K562 (cell line): ENCODE data around the gene FGFBP2. TPM values are rescaled to one million over a fixed set of nuclear protein-coding genes. Genes with fewer than 3 reads are reported as not detected.

Experiments
- ATAC-seq: fragments of 200-7000 bp; cut with Tn5 transposase; 3 replicates; pipeline ENCODE4 v1.9.1; 2020; ENCODE audit warnings: moderate library complexity
- BruUV-seq: library from RNA; stranded (reverse); fragments of 400-500 nt; replicated peaks from 2 replicates; lab custom pipeline; 2021; lab: Mats Ljungman, UMichigan
- CTCF ChIA-PET: fragments of 300-600 bp; formaldehyde crosslinking; extraction: SDS; loops from one replicate; lab custom pipeline; 2021; ENCODE audit warnings: low intra/inter-chr PET ratio; lab: Yijun Ruan, JAX
- POLR2A ChIA-PET: fragments of 300-600, 350-650 bp; sonication (Branson Sonifier 250); formaldehyde crosslinking; extraction: SDS; loops from one replicate; lab custom pipeline; 2021; ENCODE audit warnings: antibody characterized with exemption, inconsistent platforms; lab: Yijun Ruan, JAX
- DNase-seq, 4 experiments: peaks; one replicate each; pipeline versions ENCODE4 v3.0.0 to v3.0.0-alpha.2; 2011 to 2018; ENCODE audit warnings: low spot score in 3 of 4, mixed read lengths in 3 of 4; ENCODE audit errors: extremely low read depth in 1 of 4
- FAIRE-seq: peaks from 2 replicates; lab custom pipeline; 2011; peaks lifted over from hg19 to GRCh38; lab: Jason Lieb, UNC
- H2AFZ ChIP-seq: 2 replicates; pipeline ENCODE4 v1.6.0; 2011; ENCODE audit warnings: low read depth, low read length, control low read depth, inconsistent platforms
- H3K27ac ChIP-seq: fragments of 200-600 bp; 3 replicates; pipeline ENCODE4 v1.8.0; 2011; ENCODE audit warnings: low read depth, mild to moderate bottlenecking, control low read depth, inconsistent platforms, low read length, moderate library complexity, mixed read lengths; ENCODE audit errors: extremely low read depth
- H3K27me3 ChIP-seq, 2 experiments: fragments of 300-600 bp in 1 of 2; 2 replicates in 1 of 2; 3 replicates in 1 of 2; pipeline versions ENCODE4 v1.6.0 to v1.8.0; 2011; ENCODE audit warnings: inconsistent platforms in 2 of 2, low read length in 2 of 2, mild to moderate bottlenecking in 1 of 2, mixed read lengths in 1 of 2, moderate library complexity in 1 of 2; ENCODE audit not compliant: control insufficient read depth in 2 of 2, insufficient read depth in 2 of 2
- H3K36me3 ChIP-seq: fragments of 300-600 bp; 3 replicates; pipeline ENCODE4 v1.8.0; 2011; ENCODE audit warnings: mild to moderate bottlenecking, low read length, inconsistent platforms; ENCODE audit not compliant: control insufficient read depth, insufficient read depth
- H3K4me1 ChIP-seq, 2 experiments: fragments of 200-600 bp in 1 of 2; replicated peaks in 1 of 2; 2 replicates in 1 of 2; 3 replicates in 1 of 2; pipeline versions ENCODE4 v1.5.1 to v1.8.0; 2011; ENCODE audit warnings: inconsistent platforms in 2 of 2, low read length in 2 of 2, mild to moderate bottlenecking in 1 of 2, mixed read lengths in 1 of 2, moderate library complexity in 1 of 2; ENCODE audit not compliant: control insufficient read depth in 2 of 2, insufficient read depth in 2 of 2
- H3K4me2 ChIP-seq: 2 replicates; pipeline ENCODE4 v1.6.1; 2011; ENCODE audit warnings: low read length, control low read depth, inconsistent platforms, mixed read lengths; ENCODE audit not compliant: insufficient read depth
- H3K4me3 ChIP-seq: fragments of 200-600 bp; sonication (generic), shearing (Covaris generic); 2 replicates; pipeline ENCODE4 v1.5.1; 2016; ENCODE audit warnings: control low read depth, inconsistent platforms
- H3K79me2 ChIP-seq: fragments of 200-600 bp; 3 replicates; pipeline ENCODE4 v1.8.0; 2011; ENCODE audit warnings: low read length, inconsistent platforms; ENCODE audit not compliant: control insufficient read depth, insufficient read depth
- H3K9ac ChIP-seq, 2 experiments: 2 replicates each; pipeline versions ENCODE4 v1.6.0 to v1.6.1; 2011; ENCODE audit warnings: low read depth in 2 of 2, low read length in 2 of 2, control low read depth in 1 of 2, inconsistent platforms in 1 of 2, mild to moderate bottlenecking in 1 of 2, mixed read lengths in 1 of 2; ENCODE audit not compliant: insufficient read depth in 1 of 2
- H3K9me1 ChIP-seq: one replicate; pipeline ENCODE4 v1.6.0; 2011; ENCODE audit warnings: inconsistent platforms, mild to moderate bottlenecking, low read length, moderate library complexity; ENCODE audit not compliant: control insufficient read depth, insufficient read depth
- H3K9me3 ChIP-seq: replicated peaks from 2 replicates; pipeline ENCODE4 v1.5.1; 2011; ENCODE audit warnings: low read depth, low read length, inconsistent platforms; ENCODE audit not compliant: control insufficient read depth, insufficient read depth
- H4K20me1 ChIP-seq: replicated peaks from 2 replicates; pipeline ENCODE4 v1.6.1; 2011; ENCODE audit warnings: low read length, inconsistent platforms, mixed read lengths; ENCODE audit not compliant: control insufficient read depth, insufficient read depth
- CTCFL ChIP-seq: IDR thresholded peaks from 2 replicates; pipeline ENCODE4 v1.6.1; 2011; ENCODE audit warnings: borderline replicate concordance, low read depth, mild to moderate bottlenecking, moderate library complexity, low read length; ENCODE audit not compliant: insufficient read depth, poor library complexity, severe bottlenecking
- EZH2 ChIP-seq: IDR thresholded peaks from 2 replicates; pipeline ENCODE4 v1.6.1; 2012; ENCODE audit warnings: low read depth, mild to moderate bottlenecking, inconsistent platforms, low read length, borderline replicate concordance
- HMG20B ChIP-seq: fragments of 250-450 bp; sonication (Bioruptor Pico); IDR thresholded peaks from 2 replicates; pipeline ENCODE4 v1.5.0; 2021; ENCODE audit warnings: mild to moderate bottlenecking
- HMGN3 ChIP-seq: IDR thresholded peaks from 2 replicates; pipeline ENCODE4 v1.6.1; 2011; ENCODE audit warnings: borderline replicate concordance, low read depth, mild to moderate bottlenecking, mixed read lengths, low read length; ENCODE audit not compliant: insufficient read length; ENCODE audit errors: extremely low read depth
- LARP7 ChIP-seq: fragments of 450-650 bp; IDR thresholded peaks from 2 replicates; pipeline ENCODE4 v1.6.1; 2016
- NBN ChIP-seq: fragments of 450-650 bp; IDR thresholded peaks from 2 replicates; pipeline ENCODE4 v1.6.1; 2016; ENCODE audit warnings: low read depth, mild to moderate bottlenecking
- RBBP5 ChIP-seq: fragments of 200-600 bp; sonication (generic); IDR thresholded peaks from 2 replicates; pipeline ENCODE4 v1.6.1; 2012; ENCODE audit warnings: borderline replicate concordance, mild to moderate bottlenecking, low read length, control low read depth, inconsistent platforms; ENCODE audit not compliant: insufficient read depth, poor library complexity, severe bottlenecking
- USF2 ChIP-seq: sonication (generic); formaldehyde crosslinking; IDR thresholded peaks from 2 replicates; pipeline ENCODE4 v1.5.0; 2020; ENCODE audit warnings: missing genetic modification reagents
- WGBS: fragments of 100-300 bp; shearing (Covaris generic); methylation state at CpG from one replicate; pipeline ENCODE4 v1.1.6; 2016; ENCODE audit warnings: low coverage, mixed read lengths; ENCODE audit not compliant: insufficient coverage; ENCODE audit errors: missing lambda C conversion rate; 5-methylcytosine and 5-hydroxymethylcytosine counted together
- in situ Hi-C: fragments of 300-500 bp; cut with MboI; formaldehyde crosslinking; loops from 4 replicates; pipeline ENCODE4 v1.15.0; 2018; ENCODE audit warnings: inconsistent platforms, mixed read lengths
- intact Hi-C: fragments of 100-400 bp; cut with micrococcal nuclease; formaldehyde crosslinking; loops from 2 replicates; pipeline ENCODE4 v1.14.2; 2022
- polyA plus RNA-seq, 8 experiments: library from polyadenylated mRNA; depleted of rRNA in 4 of 8; stranded (reverse) in 5 of 8; unstranded in 3 of 8; fragments of >200 nt; fragmentation: Nextera tagmentation in 2 of 8; fragmentation: Illumina TruSeq in 1 of 8; extraction: Ambion mirVana in 2 of 8; extraction: Trizol in 1 of 8; gene quantifications; 2 replicates each; pipeline versions ENCODE4 v1.2.1 to v1.2.3, GENCODE V29; 2011 to 2014; ENCODE audit warnings: inconsistent platforms in 1 of 8, missing spikeins in 1 of 8
- total RNA-seq, 7 experiments: library from RNA; depleted of rRNA in 6 of 7; stranded (reverse); fragments of >200 nt in 6 of 7; fragmentation: Illumina TruSeq in 2 of 7; extraction: Trizol in 2 of 7; gene quantifications; 2 replicates each; pipeline versions ENCODE4 v1.2.1 to v1.2.3, GENCODE V29; 2011 to 2021; ENCODE audit warnings: low replicate concordance in 1 of 7
- TF ChIP-seq, protein P1 (sequence below): sonication (generic); formaldehyde crosslinking; IDR thresholded peaks from 2 replicates; pipeline ENCODE4 v1.8.0; 2022; ENCODE audit warnings: missing genetic modification reagents, mild to moderate bottlenecking, moderate library complexity, borderline replicate concordance

Gene FGFBP2
- total and polyA plus RNA-seq, 9 of the 15 experiments (the other 6 are each of a cell fraction or from before 2014, with no cell fraction given) = not detected

- no peak for TF ChIP-seq HMG20B (CRISPR knock-in tag)
- TF ChIP-seq, protein P1, sequence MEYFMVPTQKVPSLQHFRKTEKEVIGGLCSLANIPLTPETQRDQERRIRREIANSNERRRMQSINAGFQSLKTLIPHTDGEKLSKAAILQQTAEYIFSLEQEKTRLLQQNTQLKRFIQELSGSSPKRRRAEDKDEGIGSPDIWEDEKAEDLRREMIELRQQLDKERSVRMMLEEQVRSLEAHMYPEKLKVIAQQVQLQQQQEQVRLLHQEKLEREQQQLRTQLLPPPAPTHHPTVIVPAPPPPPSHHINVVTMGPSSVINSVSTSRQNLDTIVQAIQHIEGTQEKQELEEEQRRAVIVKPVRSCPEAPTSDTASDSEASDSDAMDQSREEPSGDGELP (CRISPR knock-in tag) = no peak
- TF ChIP-seq LARP7 = no peak
- TF ChIP-seq CTCFL = no peak
- TF ChIP-seq RBBP5 = no peak
- TF ChIP-seq USF2 = no peak
- TF ChIP-seq NBN = no peak
- no peak for TF ChIP-seq EZH2
- no peak for TF ChIP-seq HMGN3
- DNase-seq (no peak), ATAC-seq (no peak), FAIRE-seq (no peak)
- ChIA-PET CTCF (no interaction called here), POLR2A (no interaction called here)
- H3K79me2 ChIP-seq = no peaks in the 10 kb centered on the region
- in situ Hi-C loops (loop anchor here (10.0 kb wide), 1 partner anchor 202 kb away; no protein-coding TSS in a partner anchor), intact Hi-C loops (no loop called here)
- H3K9me1 ChIP-seq = no peaks in the 10 kb centered on the region
- H3K4me3 ChIP-seq = no peak overlapping the region
- H3K27me3 ChIP-seq = peaks cover 8 to 14% of the 10 kb centered on the region in 2 experiments; a peak in 4 of 5 replicates
- no peak overlapping the region for H3K27ac ChIP-seq
- no peaks in the 10 kb centered on the region for H3K9me3 ChIP-seq
- no peaks in the 10 kb centered on the region for H3K36me3 ChIP-seq
- H2AFZ ChIP-seq = no peak overlapping the region
- H3K9ac ChIP-seq = no peak overlapping the region
- BruUV-seq = no TSS peak
- H3K4me2 ChIP-seq = no peak overlapping the region
- no peaks in the 10 kb centered on the region for H4K20me1 ChIP-seq
- no peaks in the 10 kb centered on the region for H3K4me1 ChIP-seq
- 1% methylated on average over 6 of the region's 6 CpGs for WGBS
These were observed 43.9 kb upstream of the FGFBP2 start for GRCh38 chr4:16006771-16007446.
